NK-92 treated with Interleukin-12 subunit alpha and Interleukin-12 subunit beta, amount 100 ng/mL, for 24 hours (cell line): Measurements from ENCODE around the gene CD52.
"Not testable (repeated sequence)": the region's sequence is repeated elsewhere in the genome, so short reads cannot be mapped to it uniquely, and the experiment has no call there.

Experiments used
- DNase-seq: peaks from one replicate; lab custom pipeline; 2025; lab: John Stamatoyannopoulos, UW

CD52 gene

DNA sequence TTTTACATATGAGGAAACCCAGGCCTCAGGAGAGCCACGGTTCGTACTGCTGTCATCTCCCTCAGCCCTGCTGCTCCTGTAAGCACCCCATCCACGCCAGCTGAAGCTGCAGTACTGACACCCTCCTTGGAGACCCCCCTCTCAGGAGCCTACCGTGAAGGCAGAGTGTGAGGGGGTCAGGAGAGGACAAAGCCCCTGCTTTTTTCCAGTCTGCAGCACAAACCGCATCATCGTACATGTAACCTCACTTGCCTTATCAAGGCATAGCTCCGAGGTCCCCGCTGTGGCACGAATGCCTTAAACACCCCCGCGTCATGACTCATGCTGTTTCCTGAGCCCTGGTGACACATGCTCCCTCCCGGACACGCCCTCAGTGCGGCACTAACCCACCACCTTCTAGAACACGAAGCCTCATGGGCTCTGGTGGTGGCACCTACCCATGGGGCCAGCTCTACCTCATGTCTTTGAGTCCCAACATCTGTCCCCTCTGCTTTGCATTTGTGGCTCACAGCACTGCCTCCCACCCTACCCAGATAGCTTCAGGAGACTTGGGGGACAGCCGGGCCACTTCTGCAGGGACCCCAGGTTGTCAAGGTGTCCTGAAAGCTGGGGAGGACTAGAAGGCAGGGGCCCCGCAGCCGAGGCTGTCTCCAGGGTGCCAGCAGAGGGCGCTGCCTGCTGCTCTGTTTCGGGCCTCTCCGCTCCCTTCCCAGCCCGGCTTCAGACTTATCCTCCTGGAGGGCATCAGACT lies 33.0 kb upstream of the CD52 start:
- peak; percentile 86 for DNase-seq

- peak; percentile 24 for DNase-seq
Observed at GRCh38 chr1:26285366-26286063, 32.2 kb upstream of the CD52 start.

DNA sequence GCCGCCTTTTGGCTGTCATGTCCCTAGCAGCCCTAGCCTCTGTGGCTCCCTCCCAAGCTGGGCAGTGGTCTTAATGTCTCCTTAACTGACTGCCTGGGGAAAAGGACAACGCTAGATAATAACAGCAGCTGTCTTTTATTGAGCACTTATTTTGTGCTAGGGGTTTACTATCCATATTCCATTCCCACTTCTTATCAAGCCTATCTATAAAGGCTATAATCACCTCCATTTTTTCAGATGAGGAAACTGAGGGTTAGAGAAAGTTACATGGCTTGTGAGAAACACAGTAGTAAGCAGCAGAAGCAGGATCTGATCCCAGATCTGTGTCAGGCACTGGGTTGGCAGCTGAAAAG lies 31.7 kb upstream of the CD52 start:
- no peak for DNase-seq

DNA sequence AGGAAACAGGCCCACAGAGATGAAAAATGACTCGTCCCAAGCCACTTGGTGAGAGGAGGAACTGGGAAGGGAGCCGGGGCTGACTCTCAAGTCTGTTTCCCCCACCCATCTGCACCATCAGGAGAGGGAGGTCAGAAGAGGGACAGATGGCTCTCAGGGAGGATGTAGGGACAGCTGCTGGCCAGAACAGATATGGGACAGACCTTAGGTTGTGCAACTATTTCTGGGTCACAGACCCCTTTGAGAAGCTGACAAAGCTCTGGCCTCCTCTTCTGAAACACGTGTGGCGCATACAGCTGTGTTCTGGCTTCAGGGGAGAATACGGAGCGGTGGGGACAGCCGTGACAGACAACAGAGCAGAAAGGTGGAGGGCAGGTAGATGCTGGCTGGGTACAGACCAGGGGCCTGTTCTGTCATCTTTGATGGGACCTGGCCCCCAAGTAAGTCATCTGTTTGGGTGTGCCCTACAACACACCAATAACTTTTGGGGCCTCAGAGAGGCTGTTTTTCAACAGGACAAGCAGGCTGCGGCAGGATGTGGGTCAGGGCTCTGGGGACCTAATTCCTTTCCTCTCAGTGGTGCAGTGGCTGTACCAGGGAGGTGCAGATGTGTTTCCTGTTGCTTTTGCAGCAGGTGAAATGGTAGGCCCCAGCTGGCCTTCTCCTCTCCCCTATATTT lies 30.6 kb upstream of the CD52 start:
- DNase-seq, result peak; percentile 71

DNA sequence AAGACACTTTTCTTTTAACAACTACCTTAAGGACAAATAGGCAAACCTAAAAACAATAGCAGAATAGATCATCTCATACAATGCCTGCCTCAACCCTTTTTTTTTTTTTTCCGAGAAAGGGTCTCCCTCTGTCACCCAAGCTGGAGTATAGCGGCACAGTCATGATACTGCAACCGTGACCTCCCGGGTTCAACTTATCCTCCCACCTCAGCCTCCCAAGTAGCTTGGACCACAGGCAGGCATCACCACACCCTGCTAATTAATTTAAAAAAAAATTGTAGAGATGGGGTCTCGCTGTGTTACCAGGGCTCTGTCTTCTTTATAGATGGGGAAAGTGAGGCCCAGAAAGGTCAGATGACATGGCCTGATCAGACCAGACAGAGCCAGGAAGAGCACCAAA lies 29.9 kb upstream of the CD52 start:
- DNase-seq, result no peak

DNA sequence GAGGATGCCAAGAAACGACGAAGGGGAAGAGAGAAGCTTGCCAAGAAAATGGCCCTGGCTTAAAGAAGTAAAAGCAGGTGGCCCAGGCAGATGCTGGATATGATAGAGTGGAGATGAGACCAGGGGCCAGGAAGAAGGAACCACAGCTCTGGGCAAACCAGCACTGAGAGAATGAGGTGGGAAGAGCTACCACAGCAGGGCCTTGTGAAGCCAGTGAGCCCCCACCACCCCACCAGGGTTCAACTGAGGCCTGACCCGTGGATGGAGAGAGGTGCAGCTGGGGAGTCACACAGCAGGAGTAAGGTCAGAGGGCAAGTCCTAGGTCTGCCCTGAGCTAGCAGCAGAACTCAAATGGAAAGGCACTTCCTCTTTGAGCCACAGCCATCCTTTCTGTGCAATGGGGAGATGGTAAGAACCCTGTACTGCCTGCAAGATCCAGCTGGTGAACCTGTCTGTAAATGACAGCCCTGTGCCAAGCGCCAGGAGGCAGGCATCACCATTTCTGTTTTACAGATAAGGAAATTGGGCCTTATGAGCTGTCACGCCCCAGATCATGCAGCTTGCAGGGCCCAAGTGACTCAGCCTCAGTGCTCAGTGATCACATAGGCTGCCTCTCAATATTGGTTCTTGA lies 29.3 kb upstream of the CD52 start:
- DNase-seq, result peak; percentile 41

DNA sequence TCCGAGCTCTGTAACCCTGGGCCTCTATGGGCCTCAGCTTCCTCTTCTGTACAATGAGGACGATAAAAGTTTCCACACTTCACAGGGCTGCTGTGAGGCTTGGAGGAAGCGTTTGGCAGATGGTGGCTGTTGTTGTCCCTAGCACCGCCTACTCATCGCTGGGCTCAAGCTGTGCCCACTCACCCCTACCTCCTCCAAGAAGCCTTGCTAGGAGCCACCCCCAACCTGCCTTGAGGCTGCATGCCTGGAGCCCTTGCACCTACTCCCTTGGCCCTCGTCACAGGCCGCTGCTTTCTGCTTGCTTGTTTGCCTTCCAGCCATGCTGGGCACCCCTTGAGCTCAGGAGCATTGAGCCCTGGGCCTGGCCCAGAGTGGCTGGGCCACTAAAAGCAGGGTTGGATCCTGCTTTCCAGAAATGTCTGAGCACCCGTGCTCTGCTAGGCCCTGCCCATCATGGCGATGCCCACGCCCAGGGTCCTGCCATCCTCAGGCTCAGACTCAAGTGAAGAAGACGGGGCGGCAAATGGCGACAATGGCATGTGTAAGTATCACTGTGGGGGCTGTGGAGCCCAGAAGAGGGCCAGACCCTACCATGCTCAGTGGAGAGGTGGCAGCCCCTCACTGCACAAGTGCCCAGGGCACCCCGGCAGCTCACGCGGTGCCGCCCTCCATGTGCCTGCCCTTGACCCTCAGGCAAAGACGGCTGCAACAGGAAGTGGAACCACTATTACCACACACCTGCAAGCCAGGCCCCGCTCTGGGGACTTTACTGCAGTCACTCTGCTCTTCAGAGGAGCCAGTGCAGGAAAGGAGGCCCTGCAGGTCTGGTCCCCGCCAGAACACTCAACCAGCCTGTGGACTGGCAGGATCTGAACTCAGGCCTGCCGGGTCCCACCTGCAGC lies 28.3 kb upstream of the CD52 start:
- peak; percentile 21 for DNase-seq

- DNase-seq, result no peak
Observed at GRCh38 chr1:26290122-26290881, 27.5 kb upstream of the CD52 start.

- no peak for DNase-seq
Observed at GRCh38 chr1:26290882-26291261, 26.9 kb upstream of the CD52 start.

- DNase-seq, result no peak
Observed at GRCh38 chr1:26291433-26291832, 26.3 kb upstream of the CD52 start.

- DNase-seq, result no peak
Observed at GRCh38 chr1:26291939-26292338, 25.8 kb upstream of the CD52 start.

GRCh38 chr1:26292735-26293134 lies 25.0 kb upstream of the CD52 start:
- DNase-seq, result not testable (repeated sequence)

GRCh38 chr1:26293911-26294463 lies 23.8 kb upstream of the CD52 start:
- DNase-seq, result no peak

DNA sequence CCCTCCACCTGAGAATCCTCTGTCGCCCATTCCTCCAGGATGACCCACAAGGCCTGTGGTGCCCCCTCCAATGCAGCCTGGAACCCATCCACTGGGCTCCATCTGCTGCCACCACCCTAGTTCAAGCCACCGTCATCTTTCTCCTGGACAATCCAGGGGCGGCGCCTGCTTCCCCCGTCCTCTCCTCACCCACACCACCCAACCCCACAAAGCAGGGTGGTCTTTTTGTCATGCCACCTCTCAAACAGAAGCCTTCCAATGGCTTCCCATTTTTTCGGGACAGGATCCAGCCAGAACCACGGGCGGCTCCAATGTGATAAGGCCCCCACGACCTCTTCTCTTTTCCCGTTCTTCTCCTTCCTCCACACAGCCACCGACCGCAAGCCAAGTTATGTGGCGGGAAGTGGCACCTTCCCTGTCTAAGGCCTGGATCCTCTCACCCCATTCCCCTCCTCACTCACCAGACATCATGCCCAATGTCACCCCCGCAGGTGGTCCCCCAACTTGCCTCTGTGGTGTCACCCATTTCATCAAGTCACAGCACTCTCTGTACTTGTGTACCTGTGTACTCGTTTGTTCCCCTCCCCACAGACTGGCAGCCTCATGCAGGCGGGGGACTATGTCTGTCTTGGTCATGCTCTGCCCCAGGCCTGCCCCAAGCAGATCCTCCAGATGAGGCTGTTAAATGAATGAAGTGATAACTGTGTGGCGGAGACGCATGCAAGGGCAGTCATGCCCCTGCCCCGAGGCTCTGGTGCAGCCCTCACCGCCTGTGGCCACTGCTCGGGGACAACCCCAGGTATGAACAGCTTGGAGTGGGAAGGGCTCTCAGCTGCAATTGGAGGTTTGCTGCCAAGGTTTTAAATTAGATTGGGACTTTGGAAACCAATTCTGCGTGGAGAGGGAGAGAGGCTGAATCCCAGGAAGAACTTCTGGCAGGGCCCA lies 22.3 kb upstream of the CD52 start:
- DNase-seq, result no peak

DNA sequence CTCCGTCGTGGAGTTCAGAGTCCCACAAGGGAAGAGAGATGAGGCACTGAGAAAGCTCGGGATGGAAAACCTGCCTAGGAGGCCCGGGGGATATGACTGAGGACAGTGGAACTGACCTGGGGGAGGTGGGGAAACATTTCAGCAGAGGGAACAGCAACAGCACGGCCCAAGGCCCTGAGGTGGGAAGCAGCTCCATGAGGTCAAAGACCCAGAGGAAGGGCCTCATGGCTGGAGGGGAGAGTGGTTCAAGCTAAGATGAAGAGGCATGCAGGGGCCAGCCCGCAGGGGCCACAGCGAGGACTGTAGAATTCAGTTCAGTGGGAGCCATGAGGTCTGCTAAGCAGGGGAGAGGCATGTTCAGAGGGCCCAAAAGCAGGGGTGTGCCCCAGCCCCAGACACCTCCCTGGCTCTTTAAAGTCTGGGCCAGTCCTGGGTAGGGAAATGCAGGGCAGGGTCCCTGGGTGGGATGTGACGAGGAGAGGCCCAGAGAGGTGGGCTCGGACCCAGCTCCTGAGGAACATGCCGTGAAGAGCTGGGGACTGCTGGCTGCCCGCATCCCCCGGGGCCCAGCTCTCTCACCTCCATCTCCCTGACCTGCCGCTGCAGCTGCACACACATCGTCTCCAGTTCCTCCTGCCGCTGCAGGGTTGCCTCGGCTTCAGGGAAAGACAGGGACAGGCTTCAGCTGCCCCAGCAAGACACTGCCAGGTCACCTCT lies 21.3 kb upstream of the CD52 start:
- no peak for DNase-seq

DNA sequence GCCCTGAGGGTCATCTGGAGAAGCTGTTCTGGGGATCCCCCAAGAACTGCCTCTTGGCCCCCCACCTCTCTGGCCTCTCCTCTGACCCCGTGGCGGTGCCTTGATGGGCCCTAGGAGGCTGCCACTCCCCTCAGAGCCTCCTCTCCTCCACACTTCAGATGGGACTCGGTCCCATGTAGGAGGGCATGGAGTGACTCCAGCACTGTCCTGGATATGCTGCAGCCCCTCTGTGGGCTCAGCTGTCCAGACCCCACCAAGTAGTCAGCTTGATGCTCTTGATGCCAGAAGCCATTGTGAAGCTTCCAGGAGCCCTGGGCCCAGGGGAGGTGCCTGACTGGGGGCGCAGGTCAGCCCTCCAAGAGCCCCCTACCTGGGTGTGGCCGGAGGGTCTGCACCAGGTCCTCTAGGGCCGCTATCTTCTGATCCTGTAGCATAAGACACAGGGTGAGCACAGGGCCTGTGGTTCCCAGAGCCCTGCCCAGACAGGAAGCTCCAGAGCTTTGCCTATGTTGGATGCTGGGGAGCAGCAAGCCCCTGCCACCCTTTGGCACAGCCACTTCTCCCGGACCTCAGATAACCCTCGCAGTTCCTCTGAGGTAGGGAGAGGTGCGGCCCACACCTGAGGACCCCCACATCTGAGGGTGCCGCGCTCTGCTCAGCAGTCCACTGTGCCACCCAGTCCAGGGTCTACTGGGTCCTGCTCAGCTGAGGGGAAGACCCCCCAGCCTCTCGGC lies 20.5 kb upstream of the CD52 start:
- no peak for DNase-seq

- no peak for DNase-seq
Observed at GRCh38 chr1:26297791-26298124, 20.0 kb upstream of the CD52 start.

DNA sequence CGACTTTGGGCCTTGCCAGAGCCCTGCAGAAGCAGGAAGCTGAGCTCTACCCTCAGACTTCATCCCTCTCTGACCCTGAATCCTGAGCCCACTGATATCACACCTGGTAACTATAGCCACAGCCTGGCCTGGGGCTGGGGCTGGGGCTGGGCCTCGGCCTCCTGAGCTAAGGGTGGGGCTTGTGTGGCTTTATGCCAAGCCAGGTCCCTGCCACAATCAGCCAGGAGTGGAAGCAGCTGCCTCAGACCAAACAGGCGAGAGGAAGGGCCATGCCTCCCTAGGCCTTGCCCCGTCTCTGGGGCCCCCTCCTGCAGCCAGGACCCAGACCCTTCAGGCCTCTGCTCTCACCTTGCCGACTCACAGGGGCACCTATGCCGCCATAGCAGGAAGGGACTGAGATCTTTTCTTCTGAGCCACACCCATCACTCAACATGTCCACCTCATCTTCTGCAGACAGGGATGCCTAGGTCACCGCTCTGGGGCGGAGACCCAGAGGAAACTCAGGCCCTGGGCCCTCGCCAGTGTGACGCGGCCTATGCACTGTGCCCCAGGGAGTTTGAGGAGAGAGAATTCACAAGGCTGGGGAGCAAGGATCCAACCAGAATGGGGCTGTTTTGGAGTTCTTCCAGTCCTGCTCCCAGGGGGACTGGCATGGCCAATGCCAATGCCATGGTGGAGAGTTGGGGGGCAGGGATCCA lies 17.0 kb upstream of the CD52 start:
- no peak for DNase-seq
